ENCODE measurements around the gene MSX2. TPM values are rescaled to one million over a fixed set of nuclear protein-coding genes. Genes with fewer than 3 reads are reported as not detected.

MSX2 gene
- total RNA-seq, 2 experiments from 2014 or later = not detected

DNA sequence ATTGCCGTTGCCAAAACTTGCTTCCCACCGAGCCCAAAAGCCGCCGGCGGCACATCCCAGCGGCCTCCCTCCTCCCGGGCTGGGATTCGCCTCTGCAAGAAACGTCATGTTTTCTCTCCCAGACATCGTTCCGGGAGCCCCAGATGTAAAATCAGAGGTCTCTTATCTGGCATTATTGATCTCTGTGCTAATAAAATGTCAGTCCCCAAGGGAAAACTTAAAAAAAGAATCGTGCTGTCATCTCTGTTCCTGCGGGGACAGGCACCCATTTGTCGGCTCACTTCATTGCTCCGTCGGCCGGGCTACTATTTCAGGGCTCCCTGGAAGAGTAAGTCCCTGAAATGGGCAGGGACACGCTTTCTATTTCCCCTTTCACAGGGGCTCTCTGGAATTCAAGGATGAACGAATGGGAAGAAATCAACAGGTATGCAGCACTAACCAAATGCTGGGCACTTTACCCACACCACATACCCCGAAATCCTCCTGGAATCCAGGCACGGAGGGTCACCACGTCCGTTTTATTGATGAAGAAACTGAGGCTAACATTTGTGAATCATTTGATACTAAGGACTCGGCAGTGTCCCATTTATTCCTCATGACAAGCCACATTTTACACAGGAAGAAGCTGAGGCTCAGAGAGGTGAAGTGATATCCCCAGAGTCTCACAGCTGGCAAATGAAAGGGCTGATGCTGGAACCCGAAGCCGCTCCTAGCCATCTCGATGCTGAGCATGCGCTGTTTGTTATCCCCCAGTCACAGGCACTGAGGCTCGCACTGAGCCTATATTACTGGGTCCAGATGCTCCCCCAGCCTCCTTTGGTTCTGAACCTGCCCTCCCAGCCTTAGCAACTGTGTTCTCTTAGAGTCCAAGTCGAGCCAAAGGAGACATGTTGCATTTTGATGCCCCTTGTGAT lies 35.7 kb upstream of the MSX2 start:
- no peaks in the 10 kb centered on the region for H3K9me3 ChIP-seq (ENCODE audit: low read length)
- no peak overlapping the region for H3K4me3 ChIP-seq (ENCODE audit: low read depth, low read length, poor library complexity, severe bottlenecking)
- no peaks in the 10 kb centered on the region for H4K20me1 ChIP-seq (ENCODE audit: insufficient read depth, low read length)
- H3K9me2 ChIP-seq (ENCODE audit: insufficient read depth, low read length) = no peaks in the 10 kb centered on the region
- no peaks in the 10 kb centered on the region for H3K36me3 ChIP-seq (ENCODE audit: insufficient read depth, low read length)
- TF ChIP-seq, protein P1, sequence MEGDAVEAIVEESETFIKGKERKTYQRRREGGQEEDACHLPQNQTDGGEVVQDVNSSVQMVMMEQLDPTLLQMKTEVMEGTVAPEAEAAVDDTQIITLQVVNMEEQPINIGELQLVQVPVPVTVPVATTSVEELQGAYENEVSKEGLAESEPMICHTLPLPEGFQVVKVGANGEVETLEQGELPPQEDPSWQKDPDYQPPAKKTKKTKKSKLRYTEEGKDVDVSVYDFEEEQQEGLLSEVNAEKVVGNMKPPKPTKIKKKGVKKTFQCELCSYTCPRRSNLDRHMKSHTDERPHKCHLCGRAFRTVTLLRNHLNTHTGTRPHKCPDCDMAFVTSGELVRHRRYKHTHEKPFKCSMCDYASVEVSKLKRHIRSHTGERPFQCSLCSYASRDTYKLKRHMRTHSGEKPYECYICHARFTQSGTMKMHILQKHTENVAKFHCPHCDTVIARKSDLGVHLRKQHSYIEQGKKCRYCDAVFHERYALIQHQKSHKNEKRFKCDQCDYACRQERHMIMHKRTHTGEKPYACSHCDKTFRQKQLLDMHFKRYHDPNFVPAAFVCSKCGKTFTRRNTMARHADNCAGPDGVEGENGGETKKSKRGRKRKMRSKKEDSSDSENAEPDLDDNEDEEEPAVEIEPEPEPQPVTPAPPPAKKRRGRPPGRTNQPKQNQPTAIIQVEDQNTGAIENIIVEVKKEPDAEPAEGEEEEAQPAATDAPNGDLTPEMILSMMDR (conservative IDR thresholded peaks at IDR 0.05; ENCODE audit: low read length) = no peak
- no peak for TF ChIP-seq EZH2phosphoT487 (IDR thresholded peaks at IDR 0.05; ENCODE audit: borderline replicate concordance, low read depth, low read length)
- no peaks in the 10 kb centered on the region for H3K4me1 ChIP-seq (ENCODE audit: insufficient read depth, low read length, poor library complexity, severe bottlenecking)
- no TSS peak for BruUV-seq (replicated peaks)
- intact Hi-C loops (cut with micrococcal nuclease; ENCODE audit: unreplicated experiment) = no loop called here
- CTCF ChIA-PET (ENCODE audit: unreplicated experiment) = no interaction called here
- POLR2A ChIA-PET = no interaction called here
- no peak for DNase-seq (ENCODE audit: low spot score)
- no peak overlapping the region for H2AFZ ChIP-seq (ENCODE audit: low read length)
- no peak overlapping the region for H3K4me2 ChIP-seq (ENCODE audit: low read length)
- H3K27ac ChIP-seq (ENCODE audit: low read depth, low read length, poor library complexity, severe bottlenecking) = no peak overlapping the region
- H3K79me2 ChIP-seq (ENCODE audit: insufficient read depth, low read depth, low read length) = no peaks in the 10 kb centered on the region

DNA sequence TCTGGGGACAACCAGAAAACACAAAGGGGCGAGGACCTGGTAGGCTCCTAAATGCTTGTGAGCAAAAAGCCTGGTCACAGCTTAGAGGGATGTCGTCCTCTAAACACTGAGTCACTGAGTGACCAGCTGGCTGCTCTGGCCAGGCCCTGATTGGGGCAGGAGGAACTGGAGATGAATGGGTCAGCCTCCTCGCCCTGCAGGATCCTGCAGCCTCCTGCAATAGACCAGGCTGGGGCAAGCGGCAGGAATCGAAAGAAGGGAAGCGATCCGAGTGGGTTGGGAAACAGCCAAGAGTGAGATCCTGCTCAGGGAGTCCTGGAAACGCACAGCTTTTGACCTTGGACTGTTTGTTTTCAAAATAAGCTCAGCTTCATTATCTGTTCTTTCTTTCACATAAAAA lies 34.1 kb upstream of the MSX2 start:
- Histone ChIP-seq H3K27ac (ENCODE audit: low read depth, low read length, poor library complexity, severe bottlenecking) (no peak overlapping the region), H3K36me3 (ENCODE audit: insufficient read depth, low read length) (no peaks in the 10 kb centered on the region), H3K4me1 (ENCODE audit: insufficient read depth, low read length, poor library complexity, severe bottlenecking) (no peaks in the 10 kb centered on the region), H3K9me3 (ENCODE audit: low read length) (no peaks in the 10 kb centered on the region), H3K9me2 (ENCODE audit: insufficient read depth, low read length) (no peaks in the 10 kb centered on the region), H3K4me3 (ENCODE audit: low read depth, low read length, poor library complexity, severe bottlenecking) (no peak overlapping the region), H3K79me2 (ENCODE audit: insufficient read depth, low read depth, low read length) (no peaks in the 10 kb centered on the region), H2AFZ (ENCODE audit: low read length) (no peak overlapping the region), H3K4me2 (ENCODE audit: low read length) (no peak overlapping the region), H4K20me1 (ENCODE audit: insufficient read depth, low read length) (no peaks in the 10 kb centered on the region)
- TF ChIP-seq EZH2phosphoT487 (IDR thresholded peaks at IDR 0.05; ENCODE audit: borderline replicate concordance, low read depth, low read length) = no peak
- TF ChIP-seq, protein P1 (conservative IDR thresholded peaks at IDR 0.05; ENCODE audit: low read length) = no peak
- POLR2A ChIA-PET = interaction anchor here (0.7 kb wide), 1 partner anchor 202 kb away, joined by 3 read pairs; no protein-coding TSS in a partner anchor
- no peak for DNase-seq (ENCODE audit: low spot score)
- CTCF ChIA-PET (ENCODE audit: unreplicated experiment) = no interaction called here
- BruUV-seq (replicated peaks) = no TSS peak
- intact Hi-C loops (cut with micrococcal nuclease; ENCODE audit: unreplicated experiment) = no loop called here

DNA sequence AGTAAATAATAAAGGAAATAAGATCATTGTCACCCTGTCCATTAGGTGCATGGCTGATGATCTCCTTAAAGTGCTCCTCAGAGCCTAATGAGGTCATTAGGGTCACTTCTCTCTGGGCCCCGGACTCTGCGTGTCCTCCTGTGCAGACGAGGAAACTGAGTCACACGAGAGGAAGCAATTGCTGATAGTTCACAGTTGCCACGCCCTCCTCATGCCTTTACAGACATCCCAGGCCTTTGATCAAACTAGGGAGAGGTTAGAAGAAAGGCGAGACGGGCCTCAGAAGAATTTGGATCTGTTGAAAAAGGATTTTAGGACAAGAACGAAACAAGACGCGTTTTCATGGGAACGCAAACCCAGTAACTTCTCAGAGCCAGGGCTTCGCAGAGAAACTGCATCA lies 32.0 kb upstream of the MSX2 start:
- no peak for DNase-seq (ENCODE audit: low spot score)
- intact Hi-C loops (cut with micrococcal nuclease; ENCODE audit: unreplicated experiment) = no loop called here
- no peak for TF ChIP-seq EZH2phosphoT487 (IDR thresholded peaks at IDR 0.05; ENCODE audit: borderline replicate concordance, low read depth, low read length)
- TF ChIP-seq, protein P1 (conservative IDR thresholded peaks at IDR 0.05; ENCODE audit: low read length) = no peak
- H3K36me3 ChIP-seq (ENCODE audit: insufficient read depth, low read length) = no peaks in the 10 kb centered on the region
- no peaks in the 10 kb centered on the region for H3K9me3 ChIP-seq (ENCODE audit: low read length)
- CTCF ChIA-PET (ENCODE audit: unreplicated experiment) = no interaction called here
- H3K9me2 ChIP-seq (ENCODE audit: insufficient read depth, low read length) = no peaks in the 10 kb centered on the region
- no peak overlapping the region for H3K4me3 ChIP-seq (ENCODE audit: low read depth, low read length, poor library complexity, severe bottlenecking)
- H2AFZ ChIP-seq (ENCODE audit: low read length) = no peak overlapping the region
- BruUV-seq (replicated peaks) = no TSS peak
- H3K4me1 ChIP-seq (ENCODE audit: insufficient read depth, low read length, poor library complexity, severe bottlenecking) = no peaks in the 10 kb centered on the region
- no peaks in the 10 kb centered on the region for H3K79me2 ChIP-seq (ENCODE audit: insufficient read depth, low read depth, low read length)
- POLR2A ChIA-PET = no interaction called here
- no peaks in the 10 kb centered on the region for H4K20me1 ChIP-seq (ENCODE audit: insufficient read depth, low read length)
- no peak overlapping the region for H3K27ac ChIP-seq (ENCODE audit: low read depth, low read length, poor library complexity, severe bottlenecking)
- no peak overlapping the region for H3K4me2 ChIP-seq (ENCODE audit: low read length)

All from OCI-LY7 (cell line).